ENCODE measurements around the gene MYO3B.
"Not testable (repeated sequence)": the region's sequence is repeated elsewhere in the genome, so short reads cannot be mapped to it uniquely, and the experiment has no call there.

MYO3B gene

GRCh38 chr2:170206805-170207407, 29.0 kb downstream of the MYO3B start:
- no peak for DNase-seq (ENCODE audit: low read depth in 4 of 4, low spot score in 1 of 4)

- DNase-seq (ENCODE audit: low read depth in 4 of 4, low spot score in 1 of 4): no peak
Observed at GRCh38 chr2:170207901-170208300, 30.0 kb downstream of the MYO3B start.

- no peak for DNase-seq (ENCODE audit: low read depth in 4 of 4, low spot score in 1 of 4)
Observed at GRCh38 chr2:170208967-170209366, 31.0 kb downstream of the MYO3B start.

- no peak for DNase-seq (ENCODE audit: low read depth in 4 of 4, low spot score in 1 of 4)
Observed at GRCh38 chr2:170212625-170213280, 34.8 kb downstream of the MYO3B start.

GRCh38 chr2:170213281-170213625, 35.3 kb downstream of the MYO3B start:
- DNase-seq (ENCODE audit: low read depth in 4 of 4, low spot score in 1 of 4): not testable (repeated sequence)

- DNase-seq (ENCODE audit: low read depth in 4 of 4, low spot score in 1 of 4): no peak
Observed at GRCh38 chr2:170213651-170214050, 35.7 kb downstream of the MYO3B start.

- DNase-seq (ENCODE audit: low read depth in 4 of 4, low spot score in 1 of 4): no peak
Observed at GRCh38 chr2:170214309-170214948, 36.5 kb downstream of the MYO3B start.

- no peak for DNase-seq (ENCODE audit: low read depth in 4 of 4, low spot score in 1 of 4)
Observed at GRCh38 chr2:170215021-170215420, 37.1 kb downstream of the MYO3B start.

- DNase-seq (ENCODE audit: low read depth in 4 of 4, low spot score in 1 of 4): no peak
Observed at GRCh38 chr2:170216428-170216827, 38.5 kb downstream of the MYO3B start.

GRCh38 chr2:170216981-170217380, 39.0 kb downstream of the MYO3B start:
- no peak for DNase-seq (ENCODE audit: low read depth in 4 of 4, low spot score in 1 of 4)

- DNase-seq (ENCODE audit: low read depth in 4 of 4, low spot score in 1 of 4): no peak
Observed at GRCh38 chr2:170217778-170218251, 39.9 kb downstream of the MYO3B start.

- no peak for DNase-seq (ENCODE audit: low read depth in 4 of 4, low spot score in 1 of 4)
Observed at GRCh38 chr2:170218456-170218855, 40.5 kb downstream of the MYO3B start.

- DNase-seq (ENCODE audit: low read depth in 4 of 4, low spot score in 1 of 4): no peak
Observed at GRCh38 chr2:170218931-170219330, 41.0 kb downstream of the MYO3B start.

GRCh38 chr2:170221317-170222288, 43.7 kb downstream of the MYO3B start:
- DNase-seq (ENCODE audit: low read depth in 4 of 4, low spot score in 1 of 4): no peak

GRCh38 chr2:170222298-170222697, 44.4 kb downstream of the MYO3B start:
- DNase-seq (ENCODE audit: low read depth in 4 of 4, low spot score in 1 of 4): no peak

GRCh38 chr2:170222842-170223241, 44.9 kb downstream of the MYO3B start:
- no peak for DNase-seq (ENCODE audit: low read depth in 4 of 4, low spot score in 1 of 4)

- DNase-seq (ENCODE audit: low read depth in 4 of 4, low spot score in 1 of 4): no peak
Observed at GRCh38 chr2:170224692-170225294, 46.8 kb downstream of the MYO3B start.

GRCh38 chr2:170226216-170226615, 48.3 kb downstream of the MYO3B start:
- DNase-seq (ENCODE audit: low read depth in 4 of 4, low spot score in 1 of 4): no peak

- DNase-seq (ENCODE audit: low read depth in 4 of 4, low spot score in 1 of 4): no peak
Observed at GRCh38 chr2:170227507-170227947, 49.6 kb downstream of the MYO3B start.

- no peak for DNase-seq (ENCODE audit: low read depth in 4 of 4, low spot score in 1 of 4)
Observed at GRCh38 chr2:170227951-170228350, 50.0 kb downstream of the MYO3B start.

GRCh38 chr2:170228429-170228828, 50.5 kb downstream of the MYO3B start:
- no peak for DNase-seq (ENCODE audit: low read depth in 4 of 4, low spot score in 1 of 4)

Data from stimulated activated CD4-positive, alpha-beta T cell treated with anti-CD3 and anti-CD28 coated beads, Interleukin-1b, Interleukin-23, amount 100 ng/mL, for 24 hours (primary cell).